HG03565 (cell line): ENCODE measurements around the gene GHDC.
"Not testable (repeated sequence)": the region's sequence is repeated elsewhere in the genome, so short reads cannot be mapped to it uniquely, and the experiment has no call there.

Experiments used
- ATAC-seq: cut with Tn5 transposase; IDR thresholded peaks from one replicate; pipeline ENCODE4 v1.9.1; 2021; ENCODE audit warnings: mild to moderate bottlenecking, moderate library complexity; ENCODE audit not compliant: unreplicated experiment

The GHDC gene

GRCh38 chr17:42193969-42194899 is at the start of gene GHDC:
Gene GHDC, minus strand, starts transcription at chr17:42194494. Its CDS starts 913 bp downstream, at chr17:42193581.
- ATAC-seq: peak; percentile 73

GRCh38 chr17:42243493-42243982 is 49.2 kb upstream of the GHDC start:
- ATAC-seq: no peak

- no peak for ATAC-seq
Measured at GRCh38 chr17:42241871-42242270, 47.6 kb upstream of the GHDC start.

GRCh38 chr17:42240863-42241262 is 46.6 kb upstream of the GHDC start:
- ATAC-seq: not testable (repeated sequence)

- ATAC-seq: no peak
Measured at GRCh38 chr17:42240201-42240600, 45.9 kb upstream of the GHDC start.

GRCh38 chr17:42239576-42239975 is 45.3 kb upstream of the GHDC start:
- ATAC-seq: not testable (repeated sequence)

- ATAC-seq: no peak
Measured at GRCh38 chr17:42236760-42237159, 42.5 kb upstream of the GHDC start.

GRCh38 chr17:42233994-42234393 is 39.7 kb upstream of the GHDC start:
- ATAC-seq: no peak

- no peak for ATAC-seq
Measured at GRCh38 chr17:42233156-42233555, 38.9 kb upstream of the GHDC start.

GRCh38 chr17:42230225-42230624 is 35.9 kb upstream of the GHDC start:
- ATAC-seq: no peak

GRCh38 chr17:42227849-42228700 is 33.8 kb upstream of the GHDC start:
- ATAC-seq: no peak

- no peak for ATAC-seq
Measured at GRCh38 chr17:42225646-42226045, 31.4 kb upstream of the GHDC start.

GRCh38 chr17:42224651-42225050 is 30.4 kb upstream of the GHDC start:
- ATAC-seq: no peak

GRCh38 chr17:42221886-42222745 is 27.8 kb upstream of the GHDC start:
- no peak for ATAC-seq

GRCh38 chr17:42219280-42219679 is 25.0 kb upstream of the GHDC start:
- ATAC-seq: not testable (repeated sequence)

GRCh38 chr17:42214156-42214555 is 19.9 kb upstream of the GHDC start:
- no peak for ATAC-seq

- no peak for ATAC-seq
Measured at GRCh38 chr17:42212382-42212781, 18.1 kb upstream of the GHDC start.

- not testable (repeated sequence) for ATAC-seq
Measured at GRCh38 chr17:42211921-42212341, 17.6 kb upstream of the GHDC start.

GRCh38 chr17:42210046-42210445 is 15.8 kb upstream of the GHDC start:
- ATAC-seq: no peak

GRCh38 chr17:42206153-42206612 is 11.9 kb upstream of the GHDC start:
- not testable (repeated sequence) for ATAC-seq
